Measurements from ENCODE around the gene TSC2. TPM values are rescaled to one million over a fixed set of nuclear protein-coding genes. Genes with fewer than 3 reads are reported as not detected.
A peak's percentile ranks its signal among the peaks of the same experiment; 100 is the strongest.

TSC2 gene
- total and polyA plus RNA-seq, 2 of the 13 experiments (the other 11 are each of a cell fraction or from before 2014, with no cell fraction given), result 19.6 to 40.4 TPM

- TF ChIP-seq IKZF5 (CRISPR knock-in tag; IDR thresholded peaks at IDR 0.05) (peak; percentile 47), ZNF282 (IDR thresholded peaks at IDR 0.05; ENCODE audit: partially characterized antibody) (no peak), DMAP1 (CRISPR knock-in tag; IDR thresholded peaks at IDR 0.05) (no peak; the same call in 1 of the 2 replicates), ZBTB4 (CRISPR knock-in tag; IDR thresholded peaks at IDR 0.05; ENCODE audit: borderline replicate concordance) (no peak; the same call in 1 of the 2 replicates), DRAP1 (CRISPR knock-in tag; IDR thresholded peaks at IDR 0.05) (peak; percentile 42; the same call in 1 of the 2 replicates), ZNF121 (CRISPR knock-in tag; IDR thresholded peaks at IDR 0.05) (no peak), ZNF260 (CRISPR knock-in tag; IDR thresholded peaks at IDR 0.05; ENCODE audit: borderline replicate concordance, low read depth) (no peak), HMGXB4 (CRISPR knock-in tag; IDR thresholded peaks at IDR 0.05; ENCODE audit: borderline replicate concordance in 1 of 2, low read depth in 1 of 2) (peak; percentile 70 to 73), ATF7 (IDR thresholded peaks at IDR 0.05) (no peak), ATF7 (CRISPR knock-in tag; IDR thresholded peaks at IDR 0.05) (no peak; the same call in 1 of the 2 replicates), SMARCE1 (IDR thresholded peaks at IDR 0.05; ENCODE audit: borderline replicate concordance) (no peak), RNF219 (CRISPR knock-in tag; IDR thresholded peaks at IDR 0.05) (no peak), ZNF879 (CRISPR knock-in tag; IDR thresholded peaks at IDR 0.05) (no peak), BRCA1 (CRISPR knock-in tag; IDR thresholded peaks at IDR 0.05) (no peak), GFI1 (CRISPR knock-in tag; IDR thresholded peaks at IDR 0.05; ENCODE audit: borderline replicate concordance) (peak; percentile 71; the same call in 1 of the 2 replicates), TARDBP (CRISPR knock-in tag; IDR thresholded peaks at IDR 0.05) (peak; percentile 83), ZNF160 (CRISPR knock-in tag; IDR thresholded peaks at IDR 0.05) (no peak; the same call in 1 of the 2 replicates), SOX13 (IDR thresholded peaks at IDR 0.05) (peak; percentile 34; the same call in 1 of the 2 replicates), SOX13 (CRISPR knock-in tag; conservative IDR thresholded peaks at IDR 0.05 in 1 of 2, IDR thresholded peaks at IDR 0.05 in 1 of 2) (peak in 1 of 2 experiments; percentile 30; a peak in 2 of 4 replicates), MAF1 (CRISPR knock-in tag; IDR thresholded peaks at IDR 0.05; ENCODE audit: borderline replicate concordance) (0 out of 2 replicates have a peak, but pooled peaks have one; percentile 29)
These were observed 8.3 kb upstream of the TSC2 start (continued) for GRCh38 chr16:2039274-2040031.
